Coronary artery (tissue), 2 donors: ENCODE measurements around the gene TEX30.

Experiments
- DNase-seq: peaks from one replicate; pipeline ENCODE4 v3.0.0-alpha.2; 2017; ENCODE audit warnings: low spot score
- H3K27ac ChIP-seq, 2 donors: fragments of 200-600 bp; sonication (generic); one replicate each; pipeline ENCODE4 v1.5.1; 2016 to 2019
- H3K4me3 ChIP-seq: fragments of 200-600 bp; sonication (generic); 2 replicates; pipeline ENCODE4 v1.5.1; 2016; ENCODE audit warnings: mild to moderate bottlenecking, moderate library complexity
- TF ChIP-seq, protein P1 (sequence below): fragments of 200-600 bp; sonication (generic); IDR thresholded peaks from one replicate; pipeline ENCODE4 v1.5.1; 2019; ENCODE audit warnings: antibody characterized with exemption

The TEX30 gene

DNA sequence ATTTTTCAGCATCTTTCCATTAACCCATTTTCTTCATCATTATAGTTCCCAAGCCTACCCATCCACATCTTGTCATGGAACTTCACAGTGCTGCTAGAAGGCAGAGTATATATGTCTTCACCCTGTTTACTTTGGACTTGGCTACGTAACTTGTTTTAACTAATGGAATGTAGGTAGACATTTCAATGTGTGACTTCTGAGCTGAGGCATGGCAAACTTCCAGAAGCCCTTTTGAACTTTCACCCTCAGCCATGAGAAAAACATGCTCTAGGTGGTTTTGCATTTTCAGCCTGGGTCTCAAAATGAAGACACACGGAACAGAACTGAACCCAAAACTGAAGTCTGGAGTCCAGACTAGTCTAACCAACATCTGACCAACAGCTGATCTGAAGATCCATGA, 3.2 kb downstream of the TEX30 start:
- no peak for DNase-seq
- Histone ChIP-seq H3K27ac (no peak overlapping the region), H3K4me3 (no peak overlapping the region)
- TF ChIP-seq, protein P1, sequence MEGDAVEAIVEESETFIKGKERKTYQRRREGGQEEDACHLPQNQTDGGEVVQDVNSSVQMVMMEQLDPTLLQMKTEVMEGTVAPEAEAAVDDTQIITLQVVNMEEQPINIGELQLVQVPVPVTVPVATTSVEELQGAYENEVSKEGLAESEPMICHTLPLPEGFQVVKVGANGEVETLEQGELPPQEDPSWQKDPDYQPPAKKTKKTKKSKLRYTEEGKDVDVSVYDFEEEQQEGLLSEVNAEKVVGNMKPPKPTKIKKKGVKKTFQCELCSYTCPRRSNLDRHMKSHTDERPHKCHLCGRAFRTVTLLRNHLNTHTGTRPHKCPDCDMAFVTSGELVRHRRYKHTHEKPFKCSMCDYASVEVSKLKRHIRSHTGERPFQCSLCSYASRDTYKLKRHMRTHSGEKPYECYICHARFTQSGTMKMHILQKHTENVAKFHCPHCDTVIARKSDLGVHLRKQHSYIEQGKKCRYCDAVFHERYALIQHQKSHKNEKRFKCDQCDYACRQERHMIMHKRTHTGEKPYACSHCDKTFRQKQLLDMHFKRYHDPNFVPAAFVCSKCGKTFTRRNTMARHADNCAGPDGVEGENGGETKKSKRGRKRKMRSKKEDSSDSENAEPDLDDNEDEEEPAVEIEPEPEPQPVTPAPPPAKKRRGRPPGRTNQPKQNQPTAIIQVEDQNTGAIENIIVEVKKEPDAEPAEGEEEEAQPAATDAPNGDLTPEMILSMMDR, result no peak

DNA sequence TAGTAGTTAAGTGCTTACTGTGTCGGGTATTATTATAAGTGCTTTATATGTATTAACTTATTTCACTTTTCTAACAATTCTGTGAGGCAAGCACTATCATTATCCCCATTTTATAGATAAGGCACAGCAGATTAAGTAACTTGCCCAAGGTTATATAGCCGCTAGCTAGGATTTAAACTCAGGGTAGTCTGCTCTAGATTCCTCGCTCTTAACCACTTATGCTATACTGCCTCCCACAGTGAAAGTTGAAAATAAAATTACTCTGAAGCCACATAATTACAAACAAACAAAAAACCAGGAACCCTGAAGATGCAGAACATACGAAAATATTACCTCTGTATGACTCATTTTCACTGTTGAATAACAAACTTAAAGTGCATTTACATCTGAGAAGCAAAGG, 3.9 kb downstream of the TEX30 start:
- DNase-seq, result no peak
- Histone ChIP-seq H3K4me3 (no peak overlapping the region), H3K27ac (no peak overlapping the region)
- TF ChIP-seq, protein P1, result no peak

DNA sequence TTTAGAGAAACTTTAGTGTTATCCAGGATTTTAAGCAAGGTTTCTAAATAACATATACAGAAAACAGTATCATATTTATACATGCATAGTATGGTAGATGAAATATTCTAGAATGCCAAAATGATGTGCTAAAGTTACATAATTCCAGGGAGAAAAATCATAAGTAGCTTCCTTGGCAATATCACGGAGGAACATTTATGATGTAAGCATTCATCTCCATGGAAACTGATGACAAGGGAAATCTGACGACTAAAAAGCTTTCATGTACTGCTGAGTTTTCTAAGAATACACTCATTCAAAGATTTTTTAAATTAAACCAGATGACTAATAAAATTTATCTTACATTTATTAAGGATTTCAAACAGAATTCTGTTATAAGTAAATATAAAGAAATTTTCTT, 4.7 kb downstream of the TEX30 start:
- no peak for DNase-seq
- TF ChIP-seq, protein P1, result no peak
- Histone ChIP-seq H3K4me3 (no peak overlapping the region), H3K27ac (no peak overlapping the region)

DNA sequence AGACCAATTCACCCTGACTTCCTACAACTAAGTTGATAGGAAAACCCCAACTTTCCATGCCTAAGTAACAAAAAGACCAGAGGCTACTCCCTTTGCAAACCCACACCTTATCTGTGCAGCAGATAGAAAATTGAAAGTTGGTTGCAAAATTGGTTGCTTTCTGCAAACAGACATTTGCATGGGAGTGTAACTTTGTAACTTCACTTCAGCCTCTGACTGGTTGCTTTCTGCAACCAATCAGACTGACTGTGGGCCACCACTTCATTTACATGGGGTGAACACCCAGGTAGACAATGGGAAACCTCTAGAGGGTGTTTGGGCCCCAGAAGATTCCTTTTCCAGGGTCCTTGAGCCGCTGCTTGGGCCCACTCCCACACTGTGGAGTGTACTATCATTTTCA, 9.8 kb downstream of the TEX30 start:
- H3K27ac ChIP-seq, result no peak overlapping the region
- no peak overlapping the region for H3K4me3 ChIP-seq
- TF ChIP-seq, protein P1, result no peak
- no peak for DNase-seq

DNA sequence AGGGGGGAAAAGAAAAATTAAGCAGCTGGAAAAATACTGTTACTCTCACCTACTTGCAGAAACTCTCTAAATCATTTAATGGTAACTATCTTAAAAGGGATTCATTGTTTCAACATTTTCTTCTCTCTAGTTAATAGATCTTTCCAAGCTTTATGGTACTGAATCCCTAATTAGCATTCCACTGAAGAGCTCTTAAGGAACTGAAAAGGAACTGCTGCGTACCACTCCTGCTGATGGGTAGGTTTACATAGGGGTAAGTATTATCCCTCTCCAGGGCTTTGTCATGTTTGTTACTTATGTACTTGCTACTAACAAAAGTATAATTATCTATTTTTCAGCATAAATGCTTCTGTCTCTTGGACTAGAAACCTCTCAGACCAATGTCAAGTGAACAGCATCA, 12.5 kb downstream of the TEX30 start:
- TF ChIP-seq, protein P1, result no peak
- Histone ChIP-seq H3K4me3 (no peak overlapping the region), H3K27ac (no peak overlapping the region)
- no peak for DNase-seq

DNA sequence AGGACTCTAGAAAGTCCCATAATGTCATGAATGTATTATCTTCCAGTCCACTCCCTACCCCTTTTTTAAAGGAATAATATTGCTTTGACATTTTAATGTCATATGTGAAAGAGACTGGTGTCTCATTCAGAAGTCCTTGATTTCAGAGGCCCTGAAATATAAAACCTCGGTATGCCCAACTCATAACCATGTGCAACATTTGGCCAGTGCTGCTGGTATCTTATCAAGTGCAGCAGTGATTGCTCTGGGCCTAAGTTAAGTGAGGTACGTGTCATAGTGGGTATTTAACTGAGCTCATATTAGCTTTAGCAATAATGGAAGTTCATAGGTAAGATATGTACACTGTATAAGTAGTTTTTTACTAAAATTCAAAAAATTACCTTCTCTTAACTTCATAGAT, 14.7 kb downstream of the TEX30 start:
- TF ChIP-seq, protein P1, result no peak
- DNase-seq, result no peak
- no peak overlapping the region for H3K4me3 ChIP-seq
- no peak overlapping the region for H3K27ac ChIP-seq

DNA sequence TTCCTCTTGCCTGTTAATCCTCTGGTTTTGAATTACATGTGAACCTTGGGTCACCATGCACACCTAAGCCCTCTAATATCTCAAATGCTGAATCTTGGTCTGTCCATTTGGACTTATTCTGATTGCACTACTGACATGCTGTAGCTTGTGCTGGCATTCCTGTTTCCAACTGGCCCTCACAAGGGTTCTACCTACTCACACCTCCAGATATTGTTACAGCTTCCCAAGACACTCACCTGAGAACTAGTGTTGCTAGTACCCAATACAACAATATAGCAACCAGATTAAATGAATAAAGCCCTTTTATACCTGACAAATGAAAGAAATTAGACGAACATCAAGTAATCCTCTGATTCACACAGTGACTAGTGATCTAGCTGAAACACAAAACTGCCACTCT, 16.6 kb downstream of the TEX30 start:
- H3K4me3 ChIP-seq, result no peak overlapping the region
- no peak for DNase-seq
- TF ChIP-seq, protein P1, result no peak
- H3K27ac ChIP-seq, result no peak overlapping the region
